GM21447 (cell line): ENCODE data around the gene SGPP2.

ENCODE experiments used
- ATAC-seq: cut with Tn5 transposase; IDR thresholded peaks from one replicate; pipeline ENCODE4 v1.9.1; 2021; ENCODE audit not compliant: unreplicated experiment

SGPP2 gene

GRCh38 chr2:222523783-222524544 lies 99.6 kb downstream of the SGPP2 start:
- ATAC-seq: peak; percentile 51

GRCh38 chr2:222525811-222526210 lies 101.5 kb downstream of the SGPP2 start:
- ATAC-seq: no peak

GRCh38 chr2:222526480-222527277 lies 102.3 kb downstream of the SGPP2 start:
- ATAC-seq: no peak

DNA sequence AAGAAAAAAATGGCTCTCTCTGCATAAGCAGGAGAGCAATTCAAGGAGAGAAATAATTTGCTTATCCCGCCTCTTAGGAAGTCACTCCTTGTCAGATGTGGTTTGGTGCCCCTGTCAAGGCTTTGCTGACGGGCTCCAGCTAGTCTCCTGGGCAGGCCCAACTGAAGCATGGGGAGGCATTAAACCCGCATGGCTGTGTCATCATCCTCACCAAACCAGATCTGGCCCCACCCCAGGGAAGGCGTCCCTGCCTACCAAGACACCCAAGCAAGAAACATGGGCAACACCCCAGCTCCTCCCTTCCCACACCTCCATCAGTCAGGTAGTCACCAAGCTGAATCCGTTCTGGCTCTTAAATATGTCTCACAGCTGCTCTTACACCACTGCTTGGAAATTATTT lies 108.0 kb downstream of the SGPP2 start:
- no peak for ATAC-seq

- no peak for ATAC-seq
Observed at GRCh38 chr2:222535477-222535876, 111.1 kb downstream of the SGPP2 start.

DNA sequence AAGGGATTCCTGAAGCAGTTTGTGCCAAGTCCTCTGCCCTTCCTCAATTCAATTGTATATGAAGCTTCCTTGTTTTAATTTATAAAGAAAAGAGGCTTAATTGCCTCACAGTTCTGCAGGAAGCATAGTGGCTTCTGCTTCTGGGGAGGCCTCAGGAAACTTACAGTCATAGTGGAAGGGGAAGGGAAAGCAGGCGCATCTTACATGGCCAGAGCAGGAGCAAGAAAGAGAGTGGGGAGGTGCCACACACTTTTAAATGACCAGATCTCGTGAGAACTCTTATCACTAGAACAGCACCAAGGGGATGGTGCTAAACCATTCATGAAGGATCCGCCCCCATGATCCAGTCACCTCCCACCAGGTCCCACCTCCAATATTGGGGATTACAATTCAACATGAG lies 114.2 kb downstream of the SGPP2 start:
- peak; percentile 52 for ATAC-seq

DNA sequence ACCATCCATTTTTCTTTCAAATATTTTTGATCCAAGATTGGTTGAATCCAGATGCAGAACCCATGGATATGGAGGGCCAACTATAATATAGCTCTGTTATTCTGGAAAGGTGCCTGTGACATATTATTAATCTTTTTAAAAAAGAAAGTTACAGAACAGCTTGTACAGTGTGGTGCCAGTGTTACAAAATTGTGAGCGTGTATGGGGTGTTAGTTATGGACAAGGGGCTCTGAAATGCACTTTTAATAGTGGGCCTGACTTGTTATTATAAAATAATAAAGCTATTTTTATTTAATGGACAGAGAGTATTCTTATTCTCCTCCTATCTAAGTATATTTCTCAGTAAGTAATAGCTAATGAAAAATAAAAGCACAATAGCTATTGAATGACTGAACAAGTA lies 120.3 kb downstream of the SGPP2 start:
- no peak for ATAC-seq

DNA sequence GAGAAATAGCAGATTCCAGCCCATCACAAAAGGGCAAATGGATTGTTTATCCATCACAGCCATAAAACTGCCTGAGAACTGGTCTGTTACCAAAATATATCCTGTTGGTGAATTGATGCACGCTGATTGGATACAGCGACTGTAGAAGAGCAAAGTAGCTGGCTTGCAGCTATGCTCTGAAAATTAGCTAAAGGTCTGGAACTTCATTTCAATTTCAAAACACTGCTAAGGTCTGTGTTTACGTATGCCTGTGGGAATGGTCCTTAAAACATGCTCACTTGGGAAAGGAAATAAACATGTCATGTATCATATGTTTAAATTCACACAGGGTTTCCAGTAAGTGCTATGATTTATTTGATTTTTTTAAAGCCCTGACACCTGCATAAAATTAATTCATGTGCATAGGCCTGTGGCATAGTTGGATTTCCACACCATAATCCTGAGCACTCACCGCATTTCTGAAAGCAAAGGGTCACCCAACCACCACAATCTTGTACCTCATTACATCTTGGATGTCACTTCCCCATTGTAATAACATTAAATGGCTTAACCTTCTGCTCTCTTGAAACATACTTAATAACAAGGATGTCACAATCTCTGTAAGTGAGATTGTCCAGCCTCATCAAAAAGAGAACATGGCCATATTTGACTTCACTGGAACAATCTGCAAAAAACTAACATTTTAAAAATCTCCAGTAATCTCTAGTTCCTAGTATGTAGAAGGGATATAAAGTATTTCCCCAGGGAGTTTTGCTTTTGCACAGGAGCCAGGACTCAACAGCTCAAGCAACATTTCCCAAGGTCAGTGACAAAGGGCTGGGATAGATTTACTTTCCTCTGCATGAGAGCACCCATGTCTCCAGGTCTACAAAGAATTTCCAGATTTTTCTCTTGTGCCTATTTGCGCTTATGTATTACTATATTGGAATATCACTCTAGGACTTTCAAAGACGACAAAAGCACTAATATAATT lies 121.8 kb downstream of the SGPP2 start:
- ATAC-seq: no peak

GRCh38 chr2:222547083-222547482 lies 122.7 kb downstream of the SGPP2 start:
- no peak for ATAC-seq

DNA sequence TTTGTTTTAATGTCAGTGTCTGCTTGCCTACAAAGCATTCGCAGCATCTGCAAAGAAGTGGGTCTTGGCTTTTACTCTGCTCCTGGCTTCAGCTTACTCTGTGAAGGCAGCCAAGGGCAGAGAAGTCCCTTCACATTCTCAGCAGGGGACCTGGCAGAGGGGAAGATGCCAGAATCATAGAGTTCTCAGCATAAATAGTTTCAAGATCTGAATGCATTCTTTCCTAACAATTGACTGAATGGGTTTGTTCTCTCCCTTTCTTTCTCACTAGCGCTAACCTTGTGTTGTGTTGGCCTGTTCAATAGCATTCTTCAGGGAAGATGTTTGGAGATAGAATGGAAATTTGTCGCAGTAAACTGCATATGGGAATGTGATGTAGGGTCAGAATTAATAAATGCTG lies 124.6 kb downstream of the SGPP2 start:
- no peak for ATAC-seq

- no peak for ATAC-seq
Observed at GRCh38 chr2:222554517-222554916, 130.2 kb downstream of the SGPP2 start.

DNA sequence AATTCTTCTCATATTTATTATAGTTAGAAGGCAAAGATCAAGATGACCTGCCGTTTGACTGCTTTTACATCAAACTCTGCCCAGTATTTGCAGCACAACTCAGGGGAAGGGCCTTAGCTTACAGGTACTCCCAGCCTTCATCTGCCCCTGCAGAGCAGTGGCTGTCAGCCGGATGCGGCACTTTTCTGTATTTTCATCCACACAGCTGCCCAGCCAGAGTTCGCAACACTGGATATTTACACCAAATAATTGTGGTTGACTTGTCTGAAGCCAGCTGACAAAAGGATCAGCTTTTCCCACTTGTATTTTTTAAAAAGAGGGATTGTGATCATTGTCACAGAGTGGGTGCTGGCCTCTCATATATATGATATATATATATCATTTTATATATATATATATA lies 136.8 kb downstream of the SGPP2 start:
- no peak for ATAC-seq

- ATAC-seq: peak; percentile 82
Observed at GRCh38 chr2:222561817-222562645, 137.7 kb downstream of the SGPP2 start.

DNA sequence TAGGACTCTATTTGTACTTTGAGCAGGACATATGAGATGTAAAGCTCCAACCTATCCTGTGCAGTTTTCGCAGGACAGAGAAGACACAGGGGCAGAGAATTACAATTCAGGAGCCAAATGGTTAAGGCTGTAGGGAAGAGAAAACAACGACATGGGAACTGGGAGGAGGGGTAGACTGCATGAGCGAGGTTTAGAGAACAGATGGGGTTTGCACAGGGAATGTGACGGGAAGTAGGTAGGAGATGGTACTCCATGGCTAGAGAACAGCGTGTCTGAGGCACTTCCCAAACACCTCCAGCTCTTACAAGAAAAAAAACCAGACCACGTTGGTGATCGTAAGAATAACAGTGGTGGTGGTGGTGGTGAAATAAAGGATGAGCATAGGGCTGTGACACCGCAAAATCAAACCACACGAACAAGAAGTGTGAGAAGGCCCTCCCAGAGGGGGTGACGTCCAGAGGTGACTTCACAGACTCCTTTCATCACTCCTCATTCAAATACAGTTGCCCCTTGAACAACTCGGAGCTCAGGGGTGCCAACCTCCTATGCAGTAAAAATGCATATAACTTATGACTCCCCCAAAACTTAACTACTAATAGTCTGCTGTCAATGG lies 138.9 kb downstream of the SGPP2 start:
- ATAC-seq: no peak

DNA sequence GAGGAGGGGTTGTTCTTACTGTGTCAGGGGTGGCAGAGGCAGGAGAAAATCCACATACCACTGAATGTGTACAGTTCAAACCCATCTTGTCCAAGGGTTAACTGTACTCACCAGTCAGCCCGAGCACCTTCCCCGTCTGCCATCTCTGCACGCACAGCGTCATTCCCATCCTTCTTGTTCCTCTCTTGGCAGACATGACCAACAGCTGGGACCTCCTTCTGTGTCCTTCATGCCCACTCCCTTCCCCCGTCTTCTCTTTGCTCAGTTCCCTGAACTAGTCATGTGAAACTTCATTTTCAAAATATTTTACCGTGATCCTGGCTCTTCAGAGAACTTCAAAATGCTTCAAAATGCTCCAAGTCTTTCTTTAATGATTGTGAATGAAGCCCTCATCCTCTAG lies 139.6 kb downstream of the SGPP2 start:
- no peak for ATAC-seq

GRCh38 chr2:222566229-222566628 lies 141.9 kb downstream of the SGPP2 start:
- no peak for ATAC-seq

DNA sequence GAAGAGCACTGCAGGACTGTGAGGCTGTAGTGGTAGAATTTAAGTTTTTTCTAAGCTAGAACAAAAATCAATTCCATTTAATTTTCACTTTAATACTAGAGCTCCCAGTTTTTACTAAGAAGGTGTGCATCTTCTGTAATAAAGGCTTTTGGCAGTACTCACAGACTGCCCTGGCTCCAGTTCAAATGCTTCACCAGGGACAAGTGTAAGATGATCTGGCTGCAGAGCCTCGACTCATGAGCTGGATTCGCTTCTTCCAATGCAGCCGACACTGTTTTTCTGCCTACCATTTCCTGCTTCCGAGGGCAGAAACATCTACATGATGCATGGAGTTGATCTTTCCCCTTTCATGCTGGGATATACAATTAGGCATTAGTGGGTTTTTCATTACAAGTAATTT lies 144.5 kb downstream of the SGPP2 start:
- no peak for ATAC-seq

GRCh38 chr2:222569826-222570225 lies 145.5 kb downstream of the SGPP2 start:
- no peak for ATAC-seq

DNA sequence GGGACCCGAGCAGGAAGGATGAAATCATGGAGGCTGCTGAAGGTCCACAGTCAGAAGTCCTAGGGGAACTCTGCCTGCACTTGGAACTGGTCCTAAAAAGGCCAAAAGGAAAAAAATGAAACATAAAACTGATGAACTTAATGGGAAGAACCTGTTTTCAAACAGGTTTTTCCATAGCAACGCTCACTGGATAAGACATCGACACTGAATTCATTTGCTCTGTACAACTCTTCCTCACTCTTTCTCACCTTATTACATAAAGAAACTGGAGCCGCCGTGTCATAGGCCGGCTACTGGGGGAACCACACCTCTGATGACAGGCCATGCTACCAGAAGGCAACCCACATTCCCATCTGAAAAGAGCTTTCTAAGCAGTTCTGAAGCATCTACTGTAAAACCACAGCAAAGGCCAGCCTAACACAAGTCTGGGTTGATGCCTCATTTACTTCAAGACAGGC lies 147.9 kb downstream of the SGPP2 start:
- no peak for ATAC-seq

GRCh38 chr2:222572751-222573174 lies 148.4 kb downstream of the SGPP2 start:
- ATAC-seq: no peak
